Type B pancreatic cell (in vitro differentiated cells): ENCODE measurements around the gene VWC2. TPM values are rescaled to one million over a fixed set of nuclear protein-coding genes. Genes with fewer than 3 reads are reported as not detected.

Source experiments
- DNase-seq: peaks from one replicate; pipeline ENCODE4 v3.0.0; 2021; ENCODE audit warnings: mixed read lengths; ENCODE audit not compliant: unreplicated experiment; ENCODE audit errors: extremely low spot score
- H3K27ac Mint-ChIP-seq: 2 replicates; pipeline ENCODE4 v1.8.0; 2021; ENCODE audit warnings: mild to moderate bottlenecking, mixed read lengths
- H3K27me3 Mint-ChIP-seq: 2 replicates; pipeline ENCODE4 v1.8.0; 2021; ENCODE audit warnings: mixed read lengths
- H3K36me3 Mint-ChIP-seq: 2 replicates; pipeline ENCODE4 v1.8.0; 2021; ENCODE audit warnings: mixed read lengths
- H3K4me1 Mint-ChIP-seq: one replicate; pipeline ENCODE4 v1.8.0; 2021; ENCODE audit warnings: mixed read lengths; ENCODE audit not compliant: unreplicated experiment
- H3K4me3 Mint-ChIP-seq: 2 replicates; pipeline ENCODE4 v1.8.0; 2021; ENCODE audit warnings: mild to moderate bottlenecking, mixed read lengths
- H3K9me3 Mint-ChIP-seq: 2 replicates; pipeline ENCODE4 v1.8.0; 2021; ENCODE audit warnings: mixed read lengths
- CTCF ChIP-seq: fragments of 200-600 bp; sonication (generic); conservative IDR thresholded peaks from 2 replicates; pipeline ENCODE4 v1.5.0; 2021; ENCODE audit warnings: antibody characterized with exemption, mild to moderate bottlenecking
- total RNA-seq: library from RNA; stranded (reverse); gene quantifications from 2 replicates; pipeline ENCODE4 v1.2.1, GENCODE V29; 2021; ENCODE audit warnings: low replicate concordance

Gene VWC2
- total RNA-seq, 1 donor from 2014 or later, result 0.60 TPM

- Mint-ChIP-seq H3K27ac (no peak overlapping the region), H3K4me3 (no peak overlapping the region), H3K9me3 (peaks cover 7% of the 10 kb centered on the region), H3K27me3 (no peaks in the 10 kb centered on the region), H3K4me1 (no peaks in the 10 kb centered on the region), H3K36me3 (no peaks in the 10 kb centered on the region)
- no peak for TF ChIP-seq CTCF
- DNase-seq, result no peak
Observed at GRCh38 chr7:49926720-49927119, 153.3 kb downstream of the VWC2 start.

- TF ChIP-seq CTCF, result no peak
- no peak for DNase-seq
- Mint-ChIP-seq H3K27me3 (no peaks in the 10 kb centered on the region), H3K36me3 (no peaks in the 10 kb centered on the region), H3K4me1 (no peaks in the 10 kb centered on the region), H3K9me3 (peaks cover 7% of the 10 kb centered on the region), H3K4me3 (no peak overlapping the region), H3K27ac (no peak overlapping the region)
Observed at GRCh38 chr7:49927631-49928030, 154.2 kb downstream of the VWC2 start.

GRCh38 chr7:49928787-49929186 is 155.3 kb downstream of the VWC2 start:
- DNase-seq, result no peak
- no peaks in the 10 kb centered on the region for H3K27me3 Mint-ChIP-seq
- H3K9me3 Mint-ChIP-seq, result peaks cover 7% of the 10 kb centered on the region
- no peaks in the 10 kb centered on the region for H3K4me1 Mint-ChIP-seq
- H3K27ac Mint-ChIP-seq, result no peak overlapping the region
- no peak overlapping the region for H3K4me3 Mint-ChIP-seq
- H3K36me3 Mint-ChIP-seq, result no peaks in the 10 kb centered on the region
- TF ChIP-seq CTCF, result no peak

- H3K4me1 Mint-ChIP-seq, result peaks cover 3% of the 10 kb centered on the region
- H3K9me3 Mint-ChIP-seq, result peaks cover 7% of the 10 kb centered on the region
- no peak overlapping the region for H3K27ac Mint-ChIP-seq
Observed at GRCh38 chr7:49931627-49932026, 158.2 kb downstream of the VWC2 start.

GRCh38 chr7:49937608-49938007 is 164.2 kb downstream of the VWC2 start:
- no peak for DNase-seq
- no peak overlapping the region for H3K4me3 Mint-ChIP-seq
- peaks cover 3% of the 10 kb centered on the region for H3K4me1 Mint-ChIP-seq
- H3K9me3 Mint-ChIP-seq, result no peaks in the 10 kb centered on the region
- TF ChIP-seq CTCF, result no peak
- no peaks in the 10 kb centered on the region for H3K27me3 Mint-ChIP-seq
- no peaks in the 10 kb centered on the region for H3K36me3 Mint-ChIP-seq
- H3K27ac Mint-ChIP-seq, result no peak overlapping the region

More at GRCh38 chr7:49931627-49932026, 158.2 kb downstream of the VWC2 start:
- H3K4me3 Mint-ChIP-seq, result no peak overlapping the region
- no peaks in the 10 kb centered on the region for H3K36me3 Mint-ChIP-seq
- no peak for DNase-seq
- TF ChIP-seq CTCF, result no peak
- no peaks in the 10 kb centered on the region for H3K27me3 Mint-ChIP-seq
